SK-N-SH treated with all-trans-retinoic acid at 6 μM for 48 hours (cell line): Measurements from ENCODE around the gene DNAH8.

Experiments used
- CREB5 ChIP-seq: fragments of 250-450 bp; sonication (Bioruptor Pico); IDR thresholded peaks from 2 replicates; pipeline ENCODE4 v1.5.1; 2020; ENCODE audit warnings: low read depth, mild to moderate bottlenecking, moderate library complexity
- ESRRG ChIP-seq: fragments of 250-450 bp; sonication (Bioruptor Pico); IDR thresholded peaks from 2 replicates; pipeline ENCODE4 v1.6.1; 2021; ENCODE audit warnings: mild to moderate bottlenecking
- PATZ1 ChIP-seq: fragments of 250-450 bp; sonication (Bioruptor Pico); IDR thresholded peaks from 2 replicates; pipeline ENCODE4 v1.8.0; 2020; ENCODE audit warnings: mild to moderate bottlenecking, moderate library complexity, borderline replicate concordance
- RARB ChIP-seq: fragments of 250-450 bp; sonication (Bioruptor Pico); IDR thresholded peaks from 2 replicates; pipeline ENCODE4 v1.8.0; 2021; ENCODE audit warnings: mild to moderate bottlenecking, moderate library complexity
- ZNF70 ChIP-seq: fragments of 450-650 bp; formaldehyde crosslinking; IDR thresholded peaks from 2 replicates; pipeline ENCODE4 v1.5.0; 2020; ENCODE audit warnings: mild to moderate bottlenecking, moderate library complexity

GRCh38 chr6:38684904-38685303 is 30.2 kb upstream of the DNAH8 start:
- TF ChIP-seq CREB5 (CRISPR knock-in tag): no peak
- TF ChIP-seq ESRRG: no peak
- no peak for TF ChIP-seq RARB (CRISPR knock-in tag)
- no peak for TF ChIP-seq ZNF70 (CRISPR knock-in tag)
- no peak for TF ChIP-seq PATZ1 (CRISPR knock-in tag)
